Stimulated activated CD8-positive, alpha-beta memory T cell treated with anti-CD3 and anti-CD28 coated beads, Interleukin-12 subunit alpha, Interleukin-12 subunit beta, amount 100 ng/mL, for 1 hour (primary cell): ENCODE results near the gene DENND1B.
"Not testable (repeated sequence)": the region's sequence is repeated elsewhere in the genome, so short reads cannot be mapped to it uniquely, and the experiment has no call there.

Experiments
- DNase-seq: peaks from one replicate; pipeline ENCODE4 v3.0.0-alpha.2; 2020; ENCODE audit warnings: low read depth

The DENND1B gene

DNA sequence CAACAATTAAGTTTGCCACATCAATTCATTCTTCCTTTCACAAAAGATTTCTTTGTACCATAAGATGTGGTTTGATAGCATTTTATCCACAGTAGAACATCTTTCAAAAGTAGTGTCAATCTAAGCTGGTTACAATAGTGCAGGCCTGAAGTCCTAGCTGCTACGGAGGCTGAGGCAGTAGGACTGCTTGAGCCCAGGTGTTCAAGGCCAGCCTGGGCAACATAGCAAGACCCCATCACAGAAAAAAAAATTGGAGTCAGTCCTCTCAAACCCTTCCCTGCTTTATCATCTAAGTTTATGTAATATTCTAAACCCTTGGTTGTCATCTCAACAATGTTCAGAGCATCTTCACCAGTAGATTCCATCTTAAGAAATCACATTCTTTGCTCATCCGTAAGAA is 31.7 kb downstream of the DENND1B start:
- DNase-seq = no peak

DNA sequence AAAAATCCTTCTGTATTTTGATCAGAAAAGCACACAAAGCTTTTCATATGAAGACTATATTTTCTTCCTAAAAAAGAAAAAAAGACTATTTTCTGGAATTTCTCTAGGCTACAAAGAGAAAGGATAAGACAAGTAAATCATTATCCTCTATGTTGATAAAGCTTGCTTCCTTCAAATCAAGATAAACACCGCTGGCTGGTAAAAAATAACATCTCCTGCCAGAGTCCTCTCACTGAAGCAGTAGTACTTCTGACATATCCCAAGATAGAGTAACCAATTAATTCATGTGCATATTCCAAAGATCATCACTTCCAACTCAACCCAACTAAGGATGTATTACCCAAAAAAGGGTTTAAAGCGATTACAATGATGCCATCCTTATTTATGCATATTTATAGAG is 34.3 kb downstream of the DENND1B start:
- DNase-seq = no peak

DNA sequence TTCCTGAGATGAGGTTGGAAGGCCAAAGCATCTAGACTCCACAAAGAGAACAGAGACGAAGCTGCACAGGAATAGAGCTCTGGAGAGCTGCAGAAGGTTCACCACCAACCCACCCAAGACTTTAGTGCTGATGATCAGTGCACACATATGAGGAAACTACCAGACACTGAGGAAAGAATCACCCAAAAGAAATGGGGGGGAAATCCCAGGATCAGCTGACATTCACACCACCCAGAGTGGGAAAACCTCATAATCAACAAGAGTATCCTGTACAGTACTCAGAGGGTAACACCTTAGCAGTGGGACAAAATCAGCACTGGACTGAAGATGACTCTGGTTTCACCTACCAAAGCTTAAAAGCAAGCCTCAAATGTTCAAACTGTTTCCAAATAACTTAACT is 36.4 kb downstream of the DENND1B start:
- no peak for DNase-seq

DNA sequence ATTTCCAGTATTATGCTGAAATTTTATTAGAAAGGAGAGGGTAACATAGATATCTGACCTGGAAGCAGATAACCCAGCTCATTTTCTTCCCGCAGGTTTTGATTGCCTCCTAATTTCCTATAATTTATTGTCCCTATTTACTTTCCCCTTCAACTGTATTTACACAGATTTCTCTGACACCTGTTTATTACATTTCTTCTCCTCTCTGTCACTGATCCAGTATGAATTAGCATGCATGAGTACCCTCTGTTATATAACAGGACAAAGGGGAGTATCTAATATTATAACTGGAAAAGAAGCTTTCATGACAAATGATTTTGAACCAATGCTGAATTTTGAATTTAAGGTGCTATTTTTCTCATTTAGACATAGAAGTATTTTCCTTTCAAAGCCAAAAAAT is 37.4 kb downstream of the DENND1B start:
- no peak for DNase-seq

DNA sequence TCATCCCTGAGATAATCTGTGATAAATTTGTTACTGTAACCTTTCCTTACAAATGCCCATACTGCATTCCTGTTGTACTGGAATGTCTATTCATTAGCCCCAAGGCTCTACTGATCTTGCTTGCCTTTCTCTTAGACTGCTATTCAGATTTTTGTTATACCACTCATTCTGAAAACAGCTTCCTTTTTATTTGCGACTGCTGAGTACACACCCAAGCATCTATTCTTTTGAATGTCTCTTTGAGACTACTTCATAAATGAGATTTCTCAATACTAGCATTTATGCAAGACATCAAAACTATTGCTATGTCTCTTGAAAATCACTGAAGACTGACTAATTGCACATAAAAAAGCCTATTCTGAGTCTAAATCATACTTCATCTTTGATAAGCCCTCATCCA is 38.6 kb downstream of the DENND1B start:
- DNase-seq = no peak

DNA sequence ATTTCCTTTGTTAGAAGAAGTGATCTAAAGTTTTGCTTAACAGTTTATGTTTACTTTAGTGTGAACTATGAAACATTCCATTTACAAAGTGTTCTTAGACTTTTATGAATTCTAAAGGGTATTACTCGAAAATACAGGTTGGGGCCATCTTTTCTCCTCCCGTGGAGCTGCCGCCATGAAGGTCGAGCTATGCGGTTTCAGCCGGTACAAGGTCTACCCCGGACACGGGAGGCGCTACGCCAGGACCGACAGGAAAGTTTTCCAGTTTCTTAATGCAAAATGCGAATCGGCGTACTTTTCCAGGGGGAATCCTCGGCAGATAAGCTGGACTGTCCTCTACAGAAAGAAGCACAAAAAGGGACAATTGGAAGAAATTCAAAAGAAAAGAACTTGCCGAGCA is 39.8 kb downstream of the DENND1B start:
- no peak for DNase-seq

DNA sequence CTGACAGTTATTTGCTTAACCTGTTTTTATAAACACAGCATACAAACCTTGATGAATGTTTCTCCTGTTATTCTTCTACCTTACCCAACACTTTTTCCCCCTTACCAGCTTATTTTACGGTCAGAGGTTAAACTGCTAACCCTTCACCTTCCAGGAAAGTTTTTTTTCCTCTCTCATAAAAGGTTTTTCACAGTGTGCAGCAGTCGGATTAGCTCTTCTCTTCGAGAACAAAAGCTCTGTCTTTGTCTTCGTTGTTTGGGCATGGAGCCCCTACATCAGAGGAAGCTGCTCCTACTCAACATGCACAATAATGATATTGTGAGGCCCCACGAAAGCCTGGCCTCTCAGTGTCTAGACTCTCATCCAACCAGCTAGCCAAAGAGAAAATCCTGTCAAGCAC is 42.0 kb downstream of the DENND1B start:
- no peak for DNase-seq

DNA sequence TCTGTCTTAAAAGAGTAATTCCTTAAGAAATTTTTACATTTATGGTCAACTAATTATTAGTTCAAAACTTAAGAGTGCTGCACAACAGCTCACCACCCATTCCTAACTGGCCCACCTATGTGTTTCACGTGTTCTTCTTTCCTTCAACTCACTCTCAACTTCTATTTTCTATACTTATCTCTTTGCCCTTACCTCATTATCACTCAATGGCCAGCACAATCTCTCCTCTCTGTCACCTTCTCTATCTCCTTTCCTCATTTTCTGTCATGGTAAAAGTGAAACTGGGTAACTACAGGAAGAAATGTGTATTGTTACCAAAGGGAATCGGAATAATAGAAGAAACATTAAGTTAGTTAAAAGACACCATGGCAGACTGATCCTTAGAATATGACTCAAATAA is 43.1 kb downstream of the DENND1B start:
- DNase-seq = no peak

DNA sequence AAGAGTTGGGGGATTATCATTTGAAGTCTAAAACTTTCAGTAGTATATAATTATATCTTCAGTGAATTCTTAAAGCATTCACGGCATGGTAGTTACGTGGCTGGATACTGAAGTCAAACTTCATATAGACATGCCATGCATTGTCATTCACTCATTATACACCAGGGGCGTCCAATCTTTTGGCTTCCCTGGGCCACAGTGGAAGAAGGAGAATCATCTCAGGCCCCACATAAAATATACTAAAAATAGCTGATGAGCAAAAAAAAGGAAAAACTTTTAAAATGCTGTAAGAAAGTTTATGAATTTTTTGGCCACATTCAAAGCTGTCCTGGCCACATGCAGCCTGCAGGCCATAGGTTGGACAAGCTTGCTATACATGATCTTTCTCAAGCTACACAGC is 43.8 kb downstream of the DENND1B start:
- DNase-seq = no peak

DNA sequence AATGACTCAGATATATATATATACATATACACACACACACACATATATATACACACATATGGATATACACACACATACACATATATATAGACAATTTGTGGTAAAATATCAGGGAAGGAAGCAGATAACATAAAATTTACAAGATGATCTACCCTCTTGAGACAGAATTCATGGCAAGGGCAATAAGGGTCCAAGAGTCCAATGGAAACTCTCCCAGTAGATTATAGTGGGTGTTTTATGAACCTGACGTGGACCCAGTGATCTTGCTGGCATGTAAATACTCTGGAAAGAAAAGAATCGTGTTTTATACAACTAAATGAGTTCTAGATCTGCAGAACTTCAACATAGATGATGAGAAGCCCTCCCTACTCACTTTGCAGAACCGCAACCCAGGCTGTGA is 49.3 kb downstream of the DENND1B start:
- no peak for DNase-seq

DNA sequence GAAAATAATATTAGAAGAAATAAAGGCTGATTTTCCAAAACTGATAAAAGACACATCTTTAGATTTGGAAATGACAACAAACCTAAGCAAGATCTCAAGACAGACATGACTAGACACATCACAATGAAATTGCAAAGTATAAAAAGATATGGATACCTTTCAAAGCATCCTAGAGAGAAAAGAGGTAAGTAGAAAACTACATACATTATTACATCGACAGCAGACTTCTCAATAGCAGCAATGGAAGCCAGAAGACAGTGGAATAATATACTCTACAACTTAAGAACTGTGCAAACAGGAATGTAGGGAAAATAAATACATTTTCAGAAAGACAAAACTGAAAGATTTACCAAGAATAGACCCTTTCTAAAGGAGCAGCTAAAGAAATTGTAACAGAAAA is 50.2 kb downstream of the DENND1B start:
- no peak for DNase-seq

DNA sequence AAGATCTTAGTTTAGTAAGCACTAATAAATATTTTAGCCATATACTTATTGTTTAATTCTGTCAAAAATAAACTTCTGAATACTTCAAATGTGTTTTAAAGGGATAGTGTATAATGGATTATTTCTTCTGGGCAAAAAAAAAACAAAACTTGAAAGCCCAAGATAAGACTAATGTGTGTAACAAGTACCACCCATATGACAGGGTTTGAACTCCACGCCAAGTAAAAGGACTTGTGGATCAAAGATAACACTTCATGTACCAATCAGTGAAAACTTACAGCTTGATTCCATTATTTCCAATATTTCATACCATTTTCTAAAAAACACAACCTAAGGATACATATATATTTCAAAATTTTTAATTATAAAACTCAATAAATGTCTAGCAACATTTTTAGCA is 59.5 kb downstream of the DENND1B start:
- DNase-seq = no peak

DNA sequence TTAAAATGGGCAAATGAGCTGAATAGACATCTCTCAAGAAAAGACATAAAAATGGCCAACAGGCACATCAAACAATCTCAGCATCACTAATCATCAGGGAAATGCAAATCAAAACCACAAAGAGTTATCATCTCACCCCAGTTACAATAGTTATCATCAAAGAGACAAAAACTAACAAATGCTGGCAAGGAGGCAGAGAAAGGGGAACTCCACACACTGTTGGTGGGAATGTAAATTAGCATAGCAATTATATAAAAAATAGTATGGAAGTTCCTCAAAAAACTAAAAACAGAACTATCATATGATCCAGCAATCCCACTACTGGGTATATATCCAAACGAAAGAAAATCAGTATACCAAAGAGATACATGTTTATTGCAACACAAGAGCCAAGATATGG is 68.7 kb downstream of the DENND1B start:
- DNase-seq = no peak

DNA sequence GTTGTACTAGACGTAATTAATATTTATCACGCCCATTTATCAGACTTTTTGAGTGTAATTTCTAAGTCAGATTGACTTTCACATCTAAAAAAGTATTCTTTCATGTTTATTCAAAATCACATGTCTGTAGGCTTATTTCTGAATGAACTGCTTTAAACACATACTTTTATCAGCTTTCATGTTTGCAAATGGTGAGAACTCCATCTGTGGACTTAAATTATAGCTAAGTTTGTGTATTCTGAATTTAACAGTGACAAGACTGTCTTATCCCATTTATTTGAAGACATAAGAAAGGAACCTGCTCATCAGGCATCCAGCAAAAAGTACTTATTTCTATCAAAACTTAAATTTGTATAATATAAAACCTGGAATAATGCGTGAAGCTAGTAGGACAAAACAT is 69.3 kb downstream of the DENND1B start:
- DNase-seq = no peak

DNA sequence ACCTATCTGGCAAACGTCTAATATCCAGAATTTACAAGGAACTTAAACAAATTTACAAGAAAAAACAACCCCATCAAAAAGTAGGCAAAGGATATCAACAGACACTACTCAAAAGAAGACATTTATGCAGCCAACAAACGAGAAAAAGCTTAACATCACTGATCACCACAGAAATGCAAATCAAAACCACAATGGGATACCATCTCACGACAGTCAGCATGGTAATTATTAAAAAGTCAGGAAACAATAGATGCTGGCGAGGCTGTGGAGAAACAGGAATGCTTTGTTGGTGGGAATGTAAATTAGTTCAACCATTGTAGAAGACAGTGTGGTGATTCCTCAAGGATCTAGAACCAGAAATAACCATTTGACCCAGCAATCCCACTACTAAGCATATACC is 74.6 kb downstream of the DENND1B start:
- not testable (repeated sequence) for DNase-seq

DNA sequence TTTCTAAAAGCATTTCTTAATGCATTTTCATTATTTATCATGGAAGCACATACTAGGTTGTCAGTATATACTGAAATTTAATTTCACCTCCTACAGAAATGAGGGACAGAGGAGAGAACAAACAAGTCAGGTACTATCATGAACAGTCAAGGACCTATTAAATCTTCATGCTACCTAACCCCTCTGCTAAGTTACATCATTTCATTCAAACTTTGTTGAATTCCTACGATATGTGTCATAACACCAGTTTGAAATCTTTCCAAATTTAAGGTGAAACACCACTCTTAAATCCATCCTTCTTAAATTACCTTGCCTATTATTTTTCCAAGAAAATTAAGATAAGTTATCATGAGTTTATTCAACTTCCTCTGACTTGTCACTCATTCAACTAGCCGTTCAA is 78.9 kb downstream of the DENND1B start:
- no peak for DNase-seq

DNA sequence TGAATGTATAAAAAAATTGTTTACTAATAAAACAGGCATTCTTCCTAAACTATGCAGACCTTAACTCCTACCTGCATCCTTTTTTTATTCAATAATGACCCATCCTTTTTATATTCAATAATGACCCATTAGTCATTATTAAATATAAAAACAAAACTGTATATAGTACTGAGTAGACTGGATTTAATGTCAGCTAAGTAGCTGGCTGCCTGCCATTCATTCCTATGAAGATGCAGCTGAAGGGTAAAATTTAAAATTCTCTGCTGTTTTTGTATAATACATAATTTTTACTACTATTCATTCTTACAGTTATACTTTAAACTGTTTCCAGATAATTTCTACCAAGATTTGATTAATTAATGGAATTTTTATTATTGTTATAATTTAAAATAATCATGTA is 79.3 kb downstream of the DENND1B start:
- DNase-seq = no peak

DNA sequence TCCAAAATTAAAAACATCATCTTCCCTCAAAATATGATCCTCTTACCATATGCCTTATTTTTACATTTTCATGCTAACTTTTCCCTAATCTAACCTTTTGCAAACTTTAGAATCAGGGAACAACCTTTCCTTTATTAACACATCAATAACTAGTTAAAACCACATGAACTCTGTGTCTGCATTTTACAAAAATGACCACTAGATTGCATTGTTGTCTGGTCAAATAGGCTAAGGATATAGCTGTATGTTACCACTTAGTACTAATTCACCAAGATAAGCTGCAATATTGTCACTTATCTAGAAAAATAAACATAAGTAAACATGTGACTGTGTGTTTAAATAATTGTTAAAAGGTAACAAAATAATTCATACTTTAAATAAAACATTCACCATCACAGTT is 82.3 kb downstream of the DENND1B start:
- DNase-seq = no peak

DNA sequence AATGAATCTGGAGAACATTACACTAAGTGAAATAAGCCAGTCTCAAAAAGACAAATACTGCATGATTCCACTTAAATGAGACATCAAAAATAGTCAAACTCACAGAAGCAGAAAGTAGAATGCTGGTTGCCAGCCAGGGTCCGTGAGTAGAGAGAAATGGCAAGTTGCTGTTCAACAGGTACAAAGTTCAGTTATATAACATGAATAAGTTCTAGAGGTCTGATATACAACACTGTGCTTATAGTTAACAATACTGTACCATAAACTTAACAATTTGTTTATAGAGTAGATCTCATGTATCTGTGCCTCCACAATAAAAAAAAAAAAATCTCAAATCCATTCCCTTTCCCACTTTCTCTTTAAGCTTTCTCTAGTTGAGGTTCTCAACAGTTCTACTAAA is 83.5 kb downstream of the DENND1B start:
- no peak for DNase-seq

DNA sequence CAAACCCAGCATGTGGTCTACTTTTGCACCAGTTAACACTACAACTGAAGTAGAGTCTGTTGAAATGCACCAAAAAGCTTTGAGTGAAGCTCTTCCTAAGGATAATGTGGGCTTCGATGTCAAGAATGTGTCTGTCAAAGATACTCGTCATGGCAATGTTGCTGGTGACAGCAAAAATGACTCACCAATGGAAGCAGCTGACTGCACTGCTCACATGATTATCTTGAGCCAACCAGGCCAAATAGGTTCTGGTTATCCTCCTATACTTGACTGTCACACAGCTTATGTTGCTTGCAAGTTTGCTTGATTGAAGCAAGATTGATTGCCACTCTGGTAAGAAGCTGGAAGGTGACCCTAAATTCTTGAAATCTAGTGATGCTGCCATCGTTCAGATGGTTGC is 85.2 kb downstream of the DENND1B start:
- DNase-seq = no peak

DNA sequence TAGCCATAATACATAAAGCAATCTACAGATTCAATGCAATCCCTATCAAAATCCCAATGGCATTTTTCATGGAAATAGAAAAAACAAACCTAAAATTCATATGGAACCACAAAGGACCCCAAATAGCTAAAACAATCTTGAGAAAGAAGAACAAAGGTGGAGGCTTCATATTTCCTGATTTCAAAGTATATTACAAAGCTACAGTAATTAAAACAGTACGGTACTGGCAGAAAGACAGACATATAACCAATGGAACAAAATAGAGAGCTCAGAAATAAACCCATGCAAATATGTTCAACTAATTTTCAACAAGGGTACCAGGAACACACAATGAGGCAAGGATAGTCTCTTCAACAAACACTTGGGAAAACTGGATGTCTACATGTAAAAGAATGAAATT is 87.0 kb downstream of the DENND1B start:
- no peak for DNase-seq

DNA sequence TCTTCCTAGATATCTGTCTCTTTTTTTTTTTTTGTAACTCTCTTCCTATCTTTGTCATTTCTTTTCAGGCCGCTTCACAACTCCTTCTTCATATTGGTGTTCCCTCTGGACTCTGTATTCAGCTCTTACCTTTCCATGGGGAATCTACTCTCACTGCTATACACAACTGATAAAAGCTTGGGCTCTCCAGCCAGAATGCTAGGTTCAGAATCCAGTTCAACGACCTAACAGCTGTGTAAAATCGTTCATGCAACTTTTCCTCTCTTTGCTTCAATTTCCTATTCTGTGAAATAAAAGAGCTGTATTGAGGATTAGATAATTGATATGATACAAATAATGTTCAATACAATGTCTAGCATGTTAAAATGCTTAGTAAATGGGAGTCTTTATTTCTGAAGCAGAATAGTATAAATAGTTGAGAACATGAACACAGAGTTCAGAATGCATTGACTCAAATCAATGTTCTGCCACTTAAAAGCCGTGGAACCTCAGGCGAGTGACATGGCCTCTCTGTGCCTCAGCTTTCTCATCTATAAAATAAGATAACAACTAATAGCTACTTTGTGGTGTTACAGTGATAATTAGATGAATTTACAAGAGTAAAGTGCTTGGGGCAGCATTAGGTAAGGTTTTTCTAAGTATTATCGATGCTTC is 88.5 kb downstream of the DENND1B start:
- DNase-seq = no peak

DNA sequence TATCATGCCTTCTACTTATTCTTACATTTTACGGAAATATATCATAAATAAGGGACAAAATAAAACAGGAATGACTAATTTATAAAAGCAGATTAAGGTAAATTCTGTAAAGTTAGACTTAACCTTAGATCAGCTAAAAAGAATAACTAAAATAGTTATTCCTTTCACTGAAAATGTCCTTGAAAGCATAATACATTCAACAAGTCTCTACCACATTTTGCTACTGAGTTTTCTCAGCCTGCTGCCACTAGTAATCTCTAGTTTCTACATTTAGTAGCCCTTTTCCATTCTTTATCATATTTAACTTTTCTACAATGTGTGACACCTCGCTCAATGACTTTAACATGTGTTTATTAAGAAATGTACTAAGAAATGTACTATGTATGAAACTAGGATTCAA is 89.0 kb downstream of the DENND1B start:
- DNase-seq = no peak

DNA sequence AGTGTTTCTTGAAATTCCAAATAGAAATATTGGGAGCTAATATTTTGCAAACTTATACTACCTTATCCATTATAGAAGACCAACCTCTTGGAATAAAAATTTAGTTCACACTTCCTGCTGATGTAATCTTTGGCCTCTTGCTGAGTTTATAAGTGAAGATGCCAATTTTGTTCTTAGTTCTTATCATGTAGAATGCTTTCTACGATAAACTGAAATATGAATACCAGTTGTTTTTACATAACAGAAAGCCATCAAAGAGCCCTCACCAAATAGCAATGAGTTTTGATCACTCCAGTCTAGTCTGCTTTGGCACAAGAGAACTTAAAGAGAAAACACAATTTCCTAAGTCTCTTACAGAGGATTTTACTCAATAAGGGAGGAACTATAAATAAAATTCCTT is 89.5 kb downstream of the DENND1B start:
- DNase-seq = no peak
